GM10266 (cell line): ENCODE measurements around the gene TBC1D22B.
A peak's percentile ranks its signal among the peaks of the same experiment; 100 is the strongest.

Experiments used
- DNase-seq: peaks from one replicate; pipeline ENCODE4 v3.0.0; 2012; ENCODE audit errors: extremely low spot score
- CTCF ChIP-seq: IDR thresholded peaks from 2 replicates; pipeline ENCODE4 v1.5.1; 2012; ENCODE audit warnings: mild to moderate bottlenecking, low read depth; ENCODE audit not compliant: control insufficient read depth, insufficient read depth; ENCODE audit errors: missing control alignments

TBC1D22B gene

GRCh38 chr6:37258405-37259105 is 983 bp downstream of the TBC1D22B start:
- no peak for TF ChIP-seq CTCF

GRCh38 chr6:37259191-37259590 is 1.6 kb downstream of the TBC1D22B start:
- no peak for TF ChIP-seq CTCF
- no peak for DNase-seq

More at GRCh38 chr6:37258405-37259105, 983 bp downstream of the TBC1D22B start:
- no peak for DNase-seq

DNA sequence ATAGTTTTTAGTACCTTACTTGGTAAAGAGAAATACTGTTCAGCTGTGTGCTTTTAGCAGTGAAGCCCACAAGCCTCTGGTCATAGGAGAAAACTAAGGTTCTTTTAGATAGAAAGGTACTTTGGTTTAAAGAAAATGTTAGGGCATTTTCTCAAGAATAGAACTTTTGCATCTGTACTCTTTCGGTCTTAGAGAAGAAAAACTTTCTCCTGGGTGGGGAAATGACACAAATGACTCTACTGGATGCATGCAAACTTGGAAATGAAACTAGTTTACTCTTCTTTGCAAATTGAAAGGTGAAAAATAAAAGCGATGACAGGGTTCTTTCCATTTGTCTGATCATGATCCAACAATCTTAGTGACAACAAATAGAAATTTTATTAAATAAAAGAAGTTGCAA is 2.5 kb downstream of the TBC1D22B start:
- DNase-seq, result peak; percentile 35
- no peak for TF ChIP-seq CTCF

GRCh38 chr6:37260444-37260843 is 2.9 kb downstream of the TBC1D22B start:
- TF ChIP-seq CTCF, result no peak
- no peak for DNase-seq

- no peak for TF ChIP-seq CTCF
- no peak for DNase-seq
Observed at GRCh38 chr6:37261198-37261597, 3.6 kb downstream of the TBC1D22B start.

- no peak for TF ChIP-seq CTCF
- DNase-seq, result no peak
Observed at GRCh38 chr6:37262446-37263026, 5.0 kb downstream of the TBC1D22B start.

DNA sequence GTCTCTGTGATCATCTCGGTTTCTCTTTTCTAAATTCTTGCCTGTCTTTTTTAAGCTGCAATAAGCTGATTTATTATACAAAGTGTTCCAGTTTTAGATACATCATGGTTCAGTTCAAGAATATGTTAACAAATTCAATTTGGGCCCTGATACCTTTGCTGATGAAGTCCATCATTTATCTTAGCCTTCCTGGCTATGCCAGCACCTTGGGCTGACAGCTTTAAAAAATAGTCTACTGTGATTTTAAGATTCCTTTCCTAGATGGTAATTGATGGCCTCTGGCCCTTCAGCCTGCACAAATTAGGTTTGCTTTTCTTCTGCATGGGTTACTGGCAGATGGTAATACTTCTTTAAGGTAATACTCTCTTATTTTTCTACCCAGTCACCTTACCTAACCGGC is 7.4 kb downstream of the TBC1D22B start:
- DNase-seq, result no peak
- TF ChIP-seq CTCF, result no peak
